ENCODE data around the gene POLD2.

Gene POLD2

DNA sequence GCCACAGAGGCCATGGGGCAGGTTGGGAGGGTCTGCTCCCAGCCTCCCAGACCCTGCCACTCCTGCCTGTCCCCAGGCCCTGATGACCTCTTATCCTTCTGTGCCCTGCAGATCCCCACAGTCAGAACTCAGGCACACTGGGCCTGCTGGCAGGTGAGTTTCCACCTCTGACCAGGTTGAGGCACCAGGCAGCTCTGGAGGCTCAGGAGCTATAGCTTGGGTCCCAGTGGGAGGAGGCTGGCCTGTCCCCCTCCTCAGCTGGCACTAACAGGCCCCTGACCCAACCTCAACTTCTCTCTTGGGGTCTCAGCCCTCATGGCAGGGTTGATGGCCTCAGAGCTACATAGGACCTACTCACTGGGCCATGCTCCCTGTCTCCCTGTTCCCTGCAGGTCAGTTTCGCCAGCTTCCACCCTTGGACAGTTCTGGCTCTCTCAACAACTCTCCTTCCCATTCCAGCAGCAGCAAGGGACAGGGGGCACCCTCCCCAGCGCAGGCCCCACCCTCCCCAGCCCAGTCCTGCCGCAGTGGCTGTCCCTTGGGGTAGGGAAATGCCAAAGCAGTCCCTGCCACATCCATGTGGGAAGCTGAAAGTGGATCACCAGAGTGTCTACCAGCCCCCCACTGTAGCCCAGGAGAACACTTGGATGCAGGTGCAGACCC lies 21.9 kb downstream of the POLD2 start:
- no peak for DNase-seq (ENCODE audit: low spot score)
- TF ChIP-seq, protein P1, sequence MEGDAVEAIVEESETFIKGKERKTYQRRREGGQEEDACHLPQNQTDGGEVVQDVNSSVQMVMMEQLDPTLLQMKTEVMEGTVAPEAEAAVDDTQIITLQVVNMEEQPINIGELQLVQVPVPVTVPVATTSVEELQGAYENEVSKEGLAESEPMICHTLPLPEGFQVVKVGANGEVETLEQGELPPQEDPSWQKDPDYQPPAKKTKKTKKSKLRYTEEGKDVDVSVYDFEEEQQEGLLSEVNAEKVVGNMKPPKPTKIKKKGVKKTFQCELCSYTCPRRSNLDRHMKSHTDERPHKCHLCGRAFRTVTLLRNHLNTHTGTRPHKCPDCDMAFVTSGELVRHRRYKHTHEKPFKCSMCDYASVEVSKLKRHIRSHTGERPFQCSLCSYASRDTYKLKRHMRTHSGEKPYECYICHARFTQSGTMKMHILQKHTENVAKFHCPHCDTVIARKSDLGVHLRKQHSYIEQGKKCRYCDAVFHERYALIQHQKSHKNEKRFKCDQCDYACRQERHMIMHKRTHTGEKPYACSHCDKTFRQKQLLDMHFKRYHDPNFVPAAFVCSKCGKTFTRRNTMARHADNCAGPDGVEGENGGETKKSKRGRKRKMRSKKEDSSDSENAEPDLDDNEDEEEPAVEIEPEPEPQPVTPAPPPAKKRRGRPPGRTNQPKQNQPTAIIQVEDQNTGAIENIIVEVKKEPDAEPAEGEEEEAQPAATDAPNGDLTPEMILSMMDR (IDR thresholded peaks at IDR 0.05; ENCODE audit: extremely low read depth, insufficient read depth, missing control alignments): no peak
- in situ Hi-C loops (cut with MboI; ENCODE audit: low pct_unique_long_range_greater_than_20kb, low sequenced_read_pairs, unreplicated experiment): no loop called here

DNA sequence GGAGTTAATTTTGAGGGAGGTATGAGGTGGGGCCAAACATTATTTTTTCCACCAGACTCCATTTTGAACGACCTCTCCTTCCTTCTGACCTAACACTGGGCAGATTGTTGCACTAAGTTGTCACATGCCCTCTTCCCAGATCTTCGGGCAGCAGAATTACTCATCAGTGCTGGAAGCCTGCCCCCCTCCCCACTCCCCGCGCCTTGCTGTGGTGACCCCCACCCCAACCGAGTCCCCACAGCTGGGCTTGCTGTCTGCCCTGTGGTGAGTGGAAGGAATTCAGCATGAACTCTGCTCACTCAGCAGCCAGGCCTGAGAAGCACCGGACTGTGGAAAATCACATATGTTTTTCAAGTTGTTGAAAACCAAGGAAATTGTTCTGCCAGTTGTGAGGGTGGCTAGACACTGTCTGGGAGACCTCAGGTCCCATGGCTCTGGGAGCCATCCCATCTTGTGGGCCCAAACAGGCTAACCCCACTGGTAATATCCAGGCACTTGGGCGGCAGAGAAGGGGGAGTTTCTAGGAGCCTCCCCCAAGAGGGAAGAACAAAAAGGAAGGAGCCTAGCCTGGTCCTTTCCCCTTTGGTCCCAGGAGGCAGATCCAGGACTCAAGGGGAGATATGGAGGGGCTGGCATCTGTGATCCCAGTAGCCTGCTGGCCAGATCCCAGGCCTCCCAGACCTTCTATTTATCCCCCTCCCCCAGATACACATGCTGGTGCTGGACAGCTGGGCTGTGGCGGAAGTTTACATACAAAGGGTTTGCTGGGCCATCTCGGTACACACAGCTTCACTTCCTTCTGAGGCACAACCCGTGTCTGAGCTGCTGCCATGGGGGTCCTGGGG lies 22.7 kb downstream of the POLD2 start:
- DNase-seq (ENCODE audit: low spot score): no peak
- TF ChIP-seq, protein P1 (IDR thresholded peaks at IDR 0.05; ENCODE audit: extremely low read depth, insufficient read depth, missing control alignments): no peak
- in situ Hi-C loops (cut with MboI; ENCODE audit: low pct_unique_long_range_greater_than_20kb, low sequenced_read_pairs, unreplicated experiment): no loop called here

DNA sequence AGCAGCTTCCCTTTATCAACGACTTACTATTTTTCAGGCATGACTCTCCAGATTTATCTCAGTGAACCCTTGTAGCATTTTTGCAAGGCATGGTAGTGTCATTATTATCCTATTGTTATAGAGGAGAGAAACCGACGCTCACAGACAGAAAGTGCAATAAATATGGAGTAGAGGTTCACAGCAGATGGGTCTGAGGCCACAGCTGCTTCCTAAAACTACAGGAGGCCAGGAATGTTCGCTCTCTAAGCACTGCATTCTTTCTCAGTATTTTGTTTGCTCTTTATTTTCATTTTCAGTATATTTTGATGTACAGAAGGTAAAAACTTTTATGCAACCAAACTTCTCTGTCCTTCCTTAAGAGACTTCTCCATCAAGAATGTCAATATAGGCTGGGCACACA lies 23.7 kb downstream of the POLD2 start:
- TF ChIP-seq, protein P1 (IDR thresholded peaks at IDR 0.05; ENCODE audit: extremely low read depth, insufficient read depth, missing control alignments): no peak
- in situ Hi-C loops (cut with MboI; ENCODE audit: low pct_unique_long_range_greater_than_20kb, low sequenced_read_pairs, unreplicated experiment): no loop called here
- no peak for DNase-seq (ENCODE audit: low spot score)

DNA sequence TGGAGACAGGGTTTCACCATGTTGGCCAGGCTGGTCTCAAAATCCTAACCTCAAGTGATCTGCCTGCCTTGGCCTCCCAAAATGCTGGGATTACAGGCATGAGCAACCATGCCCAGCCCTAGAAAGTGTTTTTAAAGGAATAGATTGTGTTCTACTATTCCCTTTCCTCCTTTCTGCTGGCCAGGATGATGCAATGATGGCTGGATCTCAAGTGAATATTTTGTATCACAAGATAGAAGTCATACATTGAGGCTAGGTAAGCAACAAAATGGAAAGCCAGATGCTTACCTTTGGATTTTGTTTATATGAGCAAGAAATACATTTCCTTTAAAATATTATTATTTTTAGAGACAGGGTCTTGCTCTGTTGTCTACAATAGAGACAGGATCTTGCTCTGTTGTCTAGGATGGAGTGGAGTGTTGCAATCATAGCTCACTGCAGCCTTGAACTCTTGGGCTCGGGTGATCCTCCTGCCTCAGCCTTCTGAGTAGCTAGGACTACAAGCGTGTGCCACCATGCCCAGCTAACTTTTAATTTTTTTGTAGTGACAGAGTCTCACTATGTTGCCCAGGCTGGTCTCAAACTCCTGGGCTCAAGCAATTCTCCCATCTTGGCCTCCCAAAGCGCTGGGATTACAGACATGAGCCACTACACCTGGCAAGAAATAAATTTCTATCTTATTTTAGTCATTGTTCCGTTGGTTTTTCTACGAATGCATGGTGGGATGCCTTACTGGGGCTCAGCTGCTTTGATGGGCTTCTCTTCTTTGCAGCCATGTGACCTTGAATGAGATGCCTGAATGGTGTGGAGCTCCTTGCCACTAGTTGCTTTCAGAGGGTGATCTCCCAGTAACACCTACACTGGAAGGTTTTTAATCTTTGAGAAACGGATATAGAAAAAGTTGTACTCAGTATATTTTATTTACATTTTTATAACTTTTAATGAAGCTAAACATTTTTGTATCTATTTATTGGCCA lies 25.0 kb downstream of the POLD2 start:
- TF ChIP-seq, protein P1 (IDR thresholded peaks at IDR 0.05; ENCODE audit: extremely low read depth, insufficient read depth, missing control alignments): no peak
- DNase-seq (ENCODE audit: low spot score): no peak
- in situ Hi-C loops (cut with MboI; ENCODE audit: low pct_unique_long_range_greater_than_20kb, low sequenced_read_pairs, unreplicated experiment): no loop called here

DNA sequence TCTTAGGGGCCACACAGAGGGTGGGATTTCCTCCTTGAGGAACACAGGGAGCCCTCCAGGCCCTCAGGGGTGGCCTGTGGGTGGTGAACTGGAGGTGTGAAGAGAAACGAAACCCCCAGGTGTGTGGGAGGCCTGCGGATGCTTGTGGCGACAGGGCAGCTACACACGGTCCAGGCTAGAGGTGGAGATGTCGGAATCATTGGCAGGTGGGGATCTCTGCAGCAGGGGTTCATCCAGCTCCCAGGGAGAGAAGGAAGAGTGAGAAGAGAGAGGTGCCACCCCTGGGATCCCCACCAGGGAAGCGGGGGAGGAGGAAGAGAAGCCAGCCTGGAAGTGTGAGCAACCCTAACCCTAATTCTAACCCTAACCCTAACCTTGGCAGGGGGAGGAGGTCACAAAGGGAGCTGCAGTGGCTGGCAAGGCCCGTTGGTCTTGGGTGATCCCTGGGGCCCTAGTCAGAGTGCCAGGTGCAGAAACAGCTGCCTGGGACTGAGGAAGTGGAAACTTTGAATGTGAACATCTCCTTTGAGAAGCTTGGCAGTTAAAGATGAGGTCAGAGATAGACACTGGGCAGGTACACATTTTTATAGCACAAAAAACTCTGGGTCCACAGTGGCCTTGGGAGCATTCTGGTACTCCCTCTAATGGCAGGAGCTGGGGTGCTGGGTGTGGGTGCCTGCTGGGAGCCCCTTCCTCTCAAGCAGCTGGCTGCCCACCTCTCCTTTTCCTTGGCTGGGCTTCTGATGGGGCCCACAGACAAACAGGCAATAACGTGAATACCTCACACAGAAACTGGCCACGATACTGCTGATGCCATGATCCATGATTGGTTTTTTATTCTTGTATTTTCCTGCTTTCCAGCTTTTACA lies 26.1 kb downstream of the POLD2 start:
- TF ChIP-seq, protein P1 (IDR thresholded peaks at IDR 0.05; ENCODE audit: extremely low read depth, insufficient read depth, missing control alignments): no peak
- in situ Hi-C loops (cut with MboI; ENCODE audit: low pct_unique_long_range_greater_than_20kb, low sequenced_read_pairs, unreplicated experiment): no loop called here
- DNase-seq (ENCODE audit: low spot score): no peak
